ENCODE data around the gene CACNB2.

- TF ChIP-seq, protein P1, sequence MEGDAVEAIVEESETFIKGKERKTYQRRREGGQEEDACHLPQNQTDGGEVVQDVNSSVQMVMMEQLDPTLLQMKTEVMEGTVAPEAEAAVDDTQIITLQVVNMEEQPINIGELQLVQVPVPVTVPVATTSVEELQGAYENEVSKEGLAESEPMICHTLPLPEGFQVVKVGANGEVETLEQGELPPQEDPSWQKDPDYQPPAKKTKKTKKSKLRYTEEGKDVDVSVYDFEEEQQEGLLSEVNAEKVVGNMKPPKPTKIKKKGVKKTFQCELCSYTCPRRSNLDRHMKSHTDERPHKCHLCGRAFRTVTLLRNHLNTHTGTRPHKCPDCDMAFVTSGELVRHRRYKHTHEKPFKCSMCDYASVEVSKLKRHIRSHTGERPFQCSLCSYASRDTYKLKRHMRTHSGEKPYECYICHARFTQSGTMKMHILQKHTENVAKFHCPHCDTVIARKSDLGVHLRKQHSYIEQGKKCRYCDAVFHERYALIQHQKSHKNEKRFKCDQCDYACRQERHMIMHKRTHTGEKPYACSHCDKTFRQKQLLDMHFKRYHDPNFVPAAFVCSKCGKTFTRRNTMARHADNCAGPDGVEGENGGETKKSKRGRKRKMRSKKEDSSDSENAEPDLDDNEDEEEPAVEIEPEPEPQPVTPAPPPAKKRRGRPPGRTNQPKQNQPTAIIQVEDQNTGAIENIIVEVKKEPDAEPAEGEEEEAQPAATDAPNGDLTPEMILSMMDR (IDR thresholded peaks at IDR 0.05), result no peak
- TF ChIP-seq POLR2A (IDR thresholded peaks at IDR 0.05), result no peak
Observed at GRCh38 chr10:18328941-18329340, 188.7 kb downstream of the CACNB2 start.
